Esophagus squamous epithelium (tissue), 4 donors: Measurements from ENCODE around the gene POLA1.

ENCODE experiments used
- CTCF ChIP-seq, 6 experiments: fragments of 450-650 bp in 4 of 6; fragments of 200-600 bp in 2 of 6; sonication (generic) in 2 of 6; IDR thresholded peaks; one replicate each; pipeline ENCODE4 v1.5.1; 2016 to 2019; ENCODE audit warnings: antibody characterized with exemption in 6 of 6, mild to moderate bottlenecking in 4 of 6, moderate library complexity in 4 of 6
- POLR2A ChIP-seq, 4 donors: fragments of 450-650 bp; IDR thresholded peaks; one replicate each; pipeline ENCODE4 v1.6.1; 2017; ENCODE audit warnings: antibody characterized with exemption in 4 of 4, mild to moderate bottlenecking in 4 of 4, moderate library complexity in 3 of 4

DNA sequence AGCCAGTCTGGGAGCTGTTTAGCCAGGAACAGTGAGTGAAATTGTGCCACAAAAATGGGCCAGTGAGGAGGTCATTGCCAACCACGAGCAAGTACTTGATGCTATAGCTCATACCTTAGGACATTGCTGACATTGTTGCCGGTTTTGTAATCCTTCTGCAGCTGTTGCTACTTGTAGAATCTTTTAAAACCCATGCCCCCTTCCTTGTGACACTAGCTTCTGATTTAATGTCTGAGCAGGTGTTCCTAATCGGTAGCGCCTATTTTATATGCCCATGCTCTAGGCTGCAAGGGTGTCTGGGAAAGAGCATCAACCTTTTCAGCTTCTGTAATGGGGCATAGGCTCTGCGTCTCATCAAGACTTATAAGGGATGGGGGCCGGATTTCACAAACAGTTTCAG is 2.6 kb downstream of the POLA1 start:
- TF ChIP-seq POLR2A (IDR thresholded peaks at IDR 0.05) = no peak
- TF ChIP-seq CTCF (IDR thresholded peaks at IDR 0.05) = no peak
